Body of pancreas (tissue), 4 donors: Measurements from ENCODE around the gene TMBIM4. TPM values are rescaled to one million over a fixed set of nuclear protein-coding genes. Genes with fewer than 3 reads are reported as not detected.
A peak's percentile ranks its signal among the peaks of the same experiment; 100 is the strongest.
"Not testable (repeated sequence)": the region's sequence is repeated elsewhere in the genome, so short reads cannot be mapped to it uniquely, and the experiment has no call there.

Source experiments
- ATAC-seq: fragments of 150-250 bp; one replicate; pipeline ENCODE4 v1.9.1; 2016
- DNase-seq, 4 donors: peaks; one replicate each; pipeline ENCODE4 v3.0.0-alpha.2; 2019
- H3K27ac ChIP-seq, 4 donors: fragments of 200-600 bp; sonication (generic); 1 replicate in 3 of 4; 2 replicates in 1 of 4; pipeline versions ENCODE4 v1.5.1 to v1.6.1; 2016 to 2019; ENCODE audit warnings: mild to moderate bottlenecking in 1 of 4, mixed read lengths in 1 of 4, moderate library complexity in 1 of 4
- H3K27me3 ChIP-seq, 2 donors: fragments of 200-600 bp; sonication (generic); one replicate each; pipeline ENCODE4 v1.6.0; 2016; ENCODE audit warnings: mild to moderate bottlenecking in 1 of 2
- H3K36me3 ChIP-seq, 2 donors: fragments of 200-600 bp; sonication (generic); replicated peaks in 1 of 2; 2 replicates each; pipeline ENCODE4 v1.5.1; 2016; ENCODE audit warnings: low read depth in 2 of 2; ENCODE audit not compliant: insufficient read depth in 1 of 2
- H3K4me1 ChIP-seq: fragments of 200-600 bp; sonication (generic); one replicate; pipeline ENCODE4 v1.6.0; 2016
- H3K4me3 ChIP-seq, 2 donors: fragments of 200-600 bp; sonication (generic); 1 replicate in 1 of 2; 2 replicates in 1 of 2; pipeline ENCODE4 v1.5.1; 2016 to 2019
- H3K9me3 ChIP-seq, 3 donors: fragments of 200-600 bp; sonication (generic); 1 replicate in 2 of 3; 2 replicates in 1 of 3; pipeline ENCODE4 v1.5.1; 2016
- POLR2A ChIP-seq, 3 donors: fragments of 450-650 bp; IDR thresholded peaks; one replicate each; pipeline ENCODE4 v1.6.1; 2016; ENCODE audit warnings: antibody characterized with exemption in 3 of 3, mild to moderate bottlenecking in 2 of 3
- WGBS, 2 donors: methylation state at CpG; one replicate each; pipeline ENCODE4 v1.1.5; 2017; 5-methylcytosine and 5-hydroxymethylcytosine counted together
- intact Hi-C: fragments of 100-400 bp; cut with DNase I; formaldehyde crosslinking; loops from one replicate; pipeline ENCODE4 v1.15.1; 2023
- total RNA-seq, 2 donors: library from RNA; depleted of rRNA; stranded (reverse); fragments of >200 nt; gene quantifications; one replicate each; pipeline ENCODE4 v1.1.0, GENCODE V29; 2016
- TF ChIP-seq, protein P1 (sequence below), 7 experiments: fragments of 450-650 bp in 4 of 7; fragments of 200-600 bp in 3 of 7; sonication (generic) in 3 of 7; IDR thresholded peaks; one replicate each; pipeline ENCODE4 v1.5.1; 2016 to 2019; ENCODE audit warnings: antibody characterized with exemption in 7 of 7

Gene TMBIM4
- total RNA-seq, 2 donors from 2014 or later = 59.7 to 62.3 TPM

DNA sequence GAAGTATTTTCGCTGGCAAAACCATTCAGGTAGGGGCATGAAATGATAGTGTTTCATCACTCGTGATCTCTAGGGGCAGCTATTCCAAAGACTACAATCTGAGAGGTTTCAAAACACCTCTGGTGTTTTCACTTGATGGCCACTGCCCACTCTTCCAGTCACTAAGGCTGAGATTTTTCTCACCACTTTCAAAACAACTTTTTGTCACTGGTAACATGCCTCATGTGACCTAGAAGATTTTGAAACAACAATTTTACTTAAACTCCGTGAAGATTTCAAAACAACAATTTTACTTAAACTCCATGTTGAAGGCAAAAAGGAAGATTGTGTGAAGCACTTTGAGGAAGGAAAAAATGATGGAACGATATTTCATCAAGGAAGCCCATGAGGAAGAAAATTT, 18.0 kb upstream of the TMBIM4 start:
- H3K36me3 ChIP-seq = no peaks in the 10 kb centered on the region
- H3K27me3 ChIP-seq = peaks cover 0 to 4% of the 10 kb centered on the region in 2 donors
- intact Hi-C loops = no loop called here
- peaks cover 5% of the 10 kb centered on the region for H3K4me1 ChIP-seq
- ATAC-seq (no peak), DNase-seq (no peak)
- no peaks in the 10 kb centered on the region for H3K9me3 ChIP-seq
- H3K27ac ChIP-seq = peak overlapping the region in 1 of 4 donors; percentile 79
- TF ChIP-seq, protein P1, sequence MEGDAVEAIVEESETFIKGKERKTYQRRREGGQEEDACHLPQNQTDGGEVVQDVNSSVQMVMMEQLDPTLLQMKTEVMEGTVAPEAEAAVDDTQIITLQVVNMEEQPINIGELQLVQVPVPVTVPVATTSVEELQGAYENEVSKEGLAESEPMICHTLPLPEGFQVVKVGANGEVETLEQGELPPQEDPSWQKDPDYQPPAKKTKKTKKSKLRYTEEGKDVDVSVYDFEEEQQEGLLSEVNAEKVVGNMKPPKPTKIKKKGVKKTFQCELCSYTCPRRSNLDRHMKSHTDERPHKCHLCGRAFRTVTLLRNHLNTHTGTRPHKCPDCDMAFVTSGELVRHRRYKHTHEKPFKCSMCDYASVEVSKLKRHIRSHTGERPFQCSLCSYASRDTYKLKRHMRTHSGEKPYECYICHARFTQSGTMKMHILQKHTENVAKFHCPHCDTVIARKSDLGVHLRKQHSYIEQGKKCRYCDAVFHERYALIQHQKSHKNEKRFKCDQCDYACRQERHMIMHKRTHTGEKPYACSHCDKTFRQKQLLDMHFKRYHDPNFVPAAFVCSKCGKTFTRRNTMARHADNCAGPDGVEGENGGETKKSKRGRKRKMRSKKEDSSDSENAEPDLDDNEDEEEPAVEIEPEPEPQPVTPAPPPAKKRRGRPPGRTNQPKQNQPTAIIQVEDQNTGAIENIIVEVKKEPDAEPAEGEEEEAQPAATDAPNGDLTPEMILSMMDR (IDR thresholded peaks at IDR 0.05) = no peak
- TF ChIP-seq POLR2A (IDR thresholded peaks at IDR 0.05) = no peak
- 78 to 87% methylated on average over 4 of the region's 4 CpGs for WGBS, 2 donors
- H3K4me3 ChIP-seq = no peak overlapping the region

DNA sequence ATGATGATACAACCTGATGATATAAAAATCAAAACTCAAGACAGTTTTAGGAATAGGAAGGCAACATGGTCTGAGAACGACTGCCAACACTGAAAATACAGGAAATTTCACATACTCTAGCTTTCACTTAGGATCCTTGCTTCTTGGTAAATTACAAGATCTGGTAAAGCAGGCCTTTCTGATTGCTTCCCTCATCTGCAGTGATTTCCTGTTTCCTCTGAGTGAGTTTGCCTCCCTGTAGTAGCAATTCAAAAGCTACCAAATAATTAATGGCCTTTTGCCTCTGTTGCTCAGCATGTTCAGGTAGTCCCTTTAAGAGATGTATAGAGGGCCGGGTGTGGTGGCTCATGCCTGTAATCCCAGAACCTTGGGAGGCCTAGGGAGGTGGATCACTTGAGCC, 17.2 kb upstream of the TMBIM4 start:
- peaks cover 0 to 4% of the 10 kb centered on the region in 2 donors for H3K27me3 ChIP-seq
- H3K4me1 ChIP-seq = peaks cover 5% of the 10 kb centered on the region
- WGBS, 2 donors = 44 to 76% methylated on average over 2 of the region's 2 CpGs
- intact Hi-C loops = no loop called here
- peak overlapping the region in 1 of 4 donors; percentile 17 for H3K27ac ChIP-seq
- ATAC-seq (no peak), DNase-seq (no peak)
- H3K9me3 ChIP-seq = no peaks in the 10 kb centered on the region
- H3K4me3 ChIP-seq = no peak overlapping the region
- no peaks in the 10 kb centered on the region for H3K36me3 ChIP-seq
- TF ChIP-seq, protein P1 (IDR thresholded peaks at IDR 0.05) = no peak
- TF ChIP-seq POLR2A (IDR thresholded peaks at IDR 0.05) = no peak

DNA sequence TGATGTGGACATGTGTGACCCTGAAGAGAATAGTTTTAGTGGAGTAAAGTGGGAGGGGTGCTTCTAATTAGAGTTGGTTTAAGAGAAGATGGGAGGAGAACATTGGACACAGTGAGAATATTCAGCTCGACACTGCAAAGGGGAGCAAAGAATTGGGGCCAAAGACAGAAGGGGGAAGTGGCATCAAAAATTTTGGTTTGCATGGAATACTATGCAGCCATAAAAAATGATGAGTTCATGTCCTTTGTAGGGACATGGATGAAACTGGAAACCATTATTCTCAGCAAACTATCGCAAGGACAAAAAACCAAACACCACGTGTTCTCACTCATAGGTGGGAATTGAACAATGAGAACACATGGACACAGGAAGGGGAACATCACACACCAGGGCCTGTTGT, 15.0 kb upstream of the TMBIM4 start:
- H3K36me3 ChIP-seq, H3K27ac ChIP-seq, intact Hi-C loops, H3K4me3 ChIP-seq, H3K27me3 ChIP-seq, H3K9me3 ChIP-seq, H3K4me1 ChIP-seq, DNase-seq, ATAC-seq: not testable (repeated sequence)
- 86% methylated on average over 3 of the region's 3 CpGs for WGBS, 2 donors

DNA sequence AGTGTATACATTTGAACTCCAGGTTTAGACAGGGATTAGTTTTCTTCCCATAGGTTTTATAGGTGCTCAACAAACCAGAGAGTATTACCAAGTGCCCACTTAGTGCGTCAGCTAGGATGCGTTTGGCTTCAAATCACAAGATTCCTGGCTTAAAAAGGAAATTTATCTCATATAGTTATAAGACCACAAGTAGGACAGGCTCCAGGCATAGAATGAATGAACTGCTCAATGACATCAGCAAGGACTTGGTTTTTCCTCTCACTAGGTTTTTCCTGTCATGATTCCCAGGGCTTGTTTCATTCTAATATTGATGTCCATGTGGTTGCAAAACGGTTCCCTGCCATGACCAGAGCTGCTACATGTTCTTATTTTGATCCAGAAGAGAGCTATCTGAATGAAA, 13.2 kb upstream of the TMBIM4 start:
- WGBS, 2 donors = 67 to 73% methylated on average over 3 of the region's 3 CpGs

DNA sequence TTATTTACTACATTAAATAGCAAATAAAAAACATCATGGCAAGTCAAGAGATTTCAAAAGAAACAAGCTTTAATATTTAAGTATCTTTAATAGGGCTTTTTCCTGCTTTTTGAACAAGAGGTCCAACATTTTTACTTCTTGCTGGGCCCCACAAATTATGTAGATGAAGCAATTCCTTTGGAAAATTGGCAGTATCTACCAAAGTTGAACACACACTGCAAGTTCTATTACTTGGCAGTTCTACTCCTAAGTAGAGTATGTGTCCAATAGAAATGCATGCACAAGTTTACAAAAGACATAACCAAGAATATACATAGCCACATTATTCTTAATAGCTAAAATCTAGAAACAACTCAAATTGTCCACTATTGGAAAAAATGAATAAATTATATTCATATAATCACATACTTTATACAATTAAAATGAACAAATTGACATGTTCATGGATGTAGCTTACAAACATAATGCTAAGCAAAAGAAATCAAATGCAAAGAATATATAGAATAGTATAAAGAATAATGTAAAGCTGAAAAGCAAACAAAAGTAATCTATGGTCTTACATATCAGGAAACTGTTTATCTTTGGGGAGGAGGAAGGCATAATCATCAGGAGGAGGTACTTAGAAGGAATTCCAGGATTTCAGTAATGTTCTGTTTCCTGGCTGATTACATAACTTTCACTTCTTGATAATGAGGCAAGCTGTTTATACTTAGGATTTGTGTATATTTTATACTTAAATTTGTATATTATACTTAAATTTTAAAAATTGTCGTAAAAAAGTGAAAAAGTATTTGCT, 6.5 kb upstream of the TMBIM4 start:
- intact Hi-C loops = no loop called here
- H3K27ac ChIP-seq = no peak overlapping the region
- ATAC-seq (no peak), DNase-seq (no peak)
- H3K4me3 ChIP-seq = no peak overlapping the region
- H3K9me3 ChIP-seq = no peaks in the 10 kb centered on the region
- TF ChIP-seq POLR2A (IDR thresholded peaks at IDR 0.05) = no peak
- TF ChIP-seq, protein P1 (IDR thresholded peaks at IDR 0.05) = no peak
- H3K27me3 ChIP-seq = no peaks in the 10 kb centered on the region
- no peaks in the 10 kb centered on the region for H3K4me1 ChIP-seq
- H3K36me3 ChIP-seq = no peaks in the 10 kb centered on the region
- 16 to 30% methylated on average over 1 of the region's 1 CpG for WGBS, 2 donors

More for the DNA sequence above, 13.2 kb upstream of the TMBIM4 start:
- ATAC-seq (no peak), DNase-seq (no peak)
- Histone ChIP-seq H3K36me3 (no peaks in the 10 kb centered on the region), H3K4me1 (no peaks in the 10 kb centered on the region), H3K27ac (no peak overlapping the region), H3K9me3 (no peaks in the 10 kb centered on the region), H3K27me3 (no peaks in the 10 kb centered on the region), H3K4me3 (no peak overlapping the region)
- intact Hi-C loops = no loop called here
- no peak for TF ChIP-seq POLR2A (IDR thresholded peaks at IDR 0.05)
- TF ChIP-seq, protein P1 (IDR thresholded peaks at IDR 0.05) = no peak

DNA sequence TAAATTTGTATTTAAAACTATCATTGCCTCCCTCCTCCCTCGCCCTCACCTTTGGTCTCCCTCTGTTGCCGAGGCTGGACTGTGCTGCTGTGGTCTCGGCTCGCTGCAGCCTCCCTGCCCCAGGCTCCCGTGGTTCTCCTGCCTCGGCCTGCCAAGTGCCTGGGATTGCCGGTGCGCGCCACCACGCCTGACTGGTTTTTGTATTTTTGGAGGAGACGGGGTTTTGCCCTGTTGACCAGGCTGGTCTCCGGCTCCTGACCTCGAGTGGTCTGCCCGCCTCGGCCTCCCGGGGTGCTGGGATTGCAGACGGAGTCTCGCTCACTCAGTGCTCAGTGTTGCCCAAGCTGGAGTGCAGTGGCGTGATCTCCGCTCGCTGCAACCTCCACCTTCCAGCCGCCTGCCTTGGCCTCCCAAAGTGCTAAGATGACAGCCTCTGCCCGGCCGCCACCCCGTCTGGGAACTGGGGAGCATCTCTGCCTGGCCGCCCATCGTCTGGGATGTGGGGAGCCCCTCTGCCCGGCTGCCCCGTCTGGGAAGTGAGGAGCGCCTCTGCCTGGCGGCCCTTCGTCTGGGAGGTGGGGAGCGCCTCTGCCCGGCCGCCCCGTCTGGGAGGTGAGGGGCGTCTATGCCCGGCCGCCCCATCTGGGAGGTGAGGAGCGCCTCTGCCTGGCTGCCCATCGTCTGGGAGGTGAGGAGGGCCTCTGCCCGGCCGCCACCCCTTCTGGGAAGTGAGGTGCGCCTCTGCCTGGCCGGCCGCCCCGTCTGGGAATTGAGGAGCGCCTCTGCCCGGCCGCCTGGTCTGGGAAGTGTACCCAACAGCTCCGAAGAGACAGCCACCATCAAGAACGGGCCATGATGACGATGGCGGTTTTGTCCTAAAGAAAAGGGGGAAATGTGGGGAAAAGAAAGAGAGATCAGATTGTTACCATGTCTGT, 4.9 kb upstream of the TMBIM4 start:
- 90 to 94% methylated on average over 33 to 51 of the region's 54 CpGs for WGBS, 2 donors
- intact Hi-C loops, H3K4me1 ChIP-seq, H3K4me3 ChIP-seq, H3K27ac ChIP-seq, H3K9me3 ChIP-seq, H3K36me3 ChIP-seq, H3K27me3 ChIP-seq, ATAC-seq, DNase-seq: not testable (repeated sequence)
